Retinal pigment epithelial cell (primary cell): ENCODE data around the gene GPATCH2.

Experiments used
- DNase-seq: peaks from one replicate; pipeline ENCODE4 v3.0.0-alpha.2; 2010; ENCODE audit warnings: low read depth
- H3K4me3 ChIP-seq: 2 replicates; pipeline ENCODE4 v1.5.1; 2011; ENCODE audit warnings: mild to moderate bottlenecking, low read length, control low read depth, moderate library complexity
- TF ChIP-seq, protein P1 (sequence below): conservative IDR thresholded peaks from 2 replicates; pipeline ENCODE4 v1.5.1; 2011; ENCODE audit warnings: low read depth, low read length, control low read depth, inconsistent platforms

GPATCH2 gene

DNA sequence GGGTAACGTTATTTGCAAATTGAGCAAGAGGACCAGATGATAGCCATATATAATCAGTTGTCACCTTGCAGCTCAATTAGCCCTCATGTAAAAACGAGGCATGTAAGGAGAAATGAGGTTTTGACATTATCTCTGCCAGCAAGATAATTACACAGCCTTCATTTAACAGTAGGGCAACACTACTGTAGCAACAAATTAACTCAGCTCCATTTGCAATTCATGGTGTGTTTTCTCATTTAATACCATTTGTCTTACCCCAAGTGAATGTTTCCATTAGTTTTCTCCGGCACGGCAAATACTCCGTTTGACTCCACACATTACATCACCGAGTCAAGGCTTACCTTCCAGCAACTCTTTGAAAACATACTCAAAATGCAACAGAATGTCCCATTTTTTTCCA, 66.7 kb downstream of the GPATCH2 start:
- TF ChIP-seq, protein P1, sequence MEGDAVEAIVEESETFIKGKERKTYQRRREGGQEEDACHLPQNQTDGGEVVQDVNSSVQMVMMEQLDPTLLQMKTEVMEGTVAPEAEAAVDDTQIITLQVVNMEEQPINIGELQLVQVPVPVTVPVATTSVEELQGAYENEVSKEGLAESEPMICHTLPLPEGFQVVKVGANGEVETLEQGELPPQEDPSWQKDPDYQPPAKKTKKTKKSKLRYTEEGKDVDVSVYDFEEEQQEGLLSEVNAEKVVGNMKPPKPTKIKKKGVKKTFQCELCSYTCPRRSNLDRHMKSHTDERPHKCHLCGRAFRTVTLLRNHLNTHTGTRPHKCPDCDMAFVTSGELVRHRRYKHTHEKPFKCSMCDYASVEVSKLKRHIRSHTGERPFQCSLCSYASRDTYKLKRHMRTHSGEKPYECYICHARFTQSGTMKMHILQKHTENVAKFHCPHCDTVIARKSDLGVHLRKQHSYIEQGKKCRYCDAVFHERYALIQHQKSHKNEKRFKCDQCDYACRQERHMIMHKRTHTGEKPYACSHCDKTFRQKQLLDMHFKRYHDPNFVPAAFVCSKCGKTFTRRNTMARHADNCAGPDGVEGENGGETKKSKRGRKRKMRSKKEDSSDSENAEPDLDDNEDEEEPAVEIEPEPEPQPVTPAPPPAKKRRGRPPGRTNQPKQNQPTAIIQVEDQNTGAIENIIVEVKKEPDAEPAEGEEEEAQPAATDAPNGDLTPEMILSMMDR: no peak
- H3K4me3 ChIP-seq: no peak overlapping the region
- DNase-seq: no peak

- TF ChIP-seq, protein P1: no peak
- DNase-seq: no peak
- no peak overlapping the region for H3K4me3 ChIP-seq
These were observed 67.7 kb downstream of the GPATCH2 start for GRCh38 chr1:217563179-217563578.

DNA sequence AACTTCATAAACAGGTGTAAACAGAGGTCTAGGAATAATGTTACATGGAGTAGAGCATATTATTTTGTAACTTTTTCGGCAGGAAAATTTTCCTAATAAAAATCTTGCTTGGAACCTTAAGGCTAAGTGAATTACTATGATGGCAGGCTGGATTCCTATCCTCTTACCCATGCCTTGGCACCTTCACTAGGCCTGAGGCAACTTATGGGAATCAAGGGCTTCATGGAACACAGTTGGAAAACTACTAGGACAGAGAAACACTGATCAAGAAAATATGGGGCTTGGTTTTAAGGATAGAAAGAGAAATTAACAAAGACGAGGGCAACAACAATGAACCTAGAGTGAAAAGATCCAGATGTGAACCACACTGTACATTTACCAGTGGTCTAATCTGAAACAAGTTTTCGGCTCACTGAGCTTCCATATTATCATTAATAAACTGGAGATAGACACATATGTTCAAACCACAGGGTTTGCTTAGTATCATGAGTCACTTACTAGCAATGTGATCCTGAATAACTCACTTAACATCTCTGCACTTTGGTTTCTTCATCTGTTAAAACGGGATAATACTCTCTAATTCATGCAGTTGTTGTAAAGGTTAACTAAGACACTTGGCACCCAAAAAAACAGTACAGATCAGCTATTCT, 68.5 kb downstream of the GPATCH2 start:
- TF ChIP-seq, protein P1: no peak
- H3K4me3 ChIP-seq: no peak overlapping the region
- peak; percentile 44 for DNase-seq

DNA sequence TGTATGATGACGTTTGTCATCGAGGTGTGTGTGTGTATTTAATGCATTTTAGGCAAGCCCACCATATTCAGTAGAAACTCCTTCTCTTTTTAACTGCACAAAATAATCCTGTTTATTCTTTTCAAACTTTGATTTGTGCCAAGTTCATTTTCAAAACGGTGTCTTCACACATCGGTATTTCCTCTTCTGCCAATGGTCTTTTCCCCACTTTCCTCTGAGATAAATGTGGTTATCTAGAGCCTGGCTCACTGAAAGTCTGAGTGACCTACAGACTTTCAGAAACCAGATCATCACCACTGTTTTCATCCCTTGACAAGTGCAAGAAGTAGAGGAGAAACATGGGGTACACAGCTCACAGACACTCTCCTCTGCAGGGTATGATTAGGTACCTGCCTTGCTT, 69.4 kb downstream of the GPATCH2 start:
- TF ChIP-seq, protein P1: no peak
- no peak for DNase-seq
- no peak overlapping the region for H3K4me3 ChIP-seq

DNA sequence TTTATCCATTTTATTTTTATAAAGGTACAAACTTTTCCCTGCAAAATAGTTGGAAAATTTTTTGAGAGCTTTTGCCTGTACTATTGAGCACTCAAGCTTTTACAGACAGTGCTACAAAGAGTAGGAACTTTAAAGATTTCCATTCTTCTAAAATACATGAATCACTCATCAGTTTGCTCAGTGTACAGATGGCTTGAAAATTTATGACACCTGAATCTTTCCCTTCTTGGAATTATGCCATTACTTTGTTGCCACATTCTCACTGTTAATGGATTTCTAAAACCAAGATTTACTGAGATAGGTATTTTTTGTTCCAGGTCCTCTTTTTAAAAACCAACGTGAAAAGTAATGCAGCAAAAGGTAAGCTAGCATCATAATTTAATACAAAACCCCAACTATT, 76.0 kb downstream of the GPATCH2 start:
- TF ChIP-seq, protein P1: no peak
- no peak overlapping the region for H3K4me3 ChIP-seq
- DNase-seq: no peak

- TF ChIP-seq, protein P1: no peak
- no peak overlapping the region for H3K4me3 ChIP-seq
- no peak for DNase-seq
These were observed 76.9 kb downstream of the GPATCH2 start for GRCh38 chr1:217553949-217554509.

- DNase-seq: no peak
- H3K4me3 ChIP-seq: no peak overlapping the region
- TF ChIP-seq, protein P1: no peak
These were observed 78.4 kb downstream of the GPATCH2 start for GRCh38 chr1:217552339-217552951.
